HCT116 (cell line): ENCODE data around the gene FKBP7. TPM values are rescaled to one million over a fixed set of nuclear protein-coding genes. Genes with fewer than 3 reads are reported as not detected.

Experiments
- ATAC-seq: fragments of 200-7000 bp; cut with Tn5 transposase; 2 replicates; pipeline ENCODE4 v1.9.1; 2020; ENCODE audit warnings: mild to moderate bottlenecking, moderate library complexity
- BruUV-seq: library from RNA; stranded (reverse); fragments of 400-500 nt; replicated peaks from 2 replicates; lab custom pipeline; 2021; lab: Mats Ljungman, UMichigan
- CTCF ChIA-PET: fragments of 300-600 bp; sonication (Branson Sonifier 250); formaldehyde crosslinking; loops from one replicate; lab custom pipeline; 2021; ENCODE audit warnings: antibody characterized with exemption; lab: Charles Lee
- POLR2A ChIA-PET: fragments of 300-600, 350-600 bp; sonication (Branson Sonifier 250); formaldehyde crosslinking; loops from one replicate; lab custom pipeline; 2021; ENCODE audit warnings: antibody characterized with exemption; lab: Charles Lee
- RAD21 ChIA-PET, 2 experiments: fragments of 300-600 bp; sonication (Branson Sonifier 250); formaldehyde crosslinking; loops; one replicate each; lab custom pipeline; 2023; ENCODE audit warnings: low total read pairs in 2 of 2; ENCODE audit not compliant: uncharacterized antibody in 2 of 2, unreplicated experiment in 2 of 2, low non-redundant PET in 1 of 2; lab: Charles Lee
- DNase-seq: peaks from one replicate; pipeline ENCODE4 v3.0.0-alpha.2; 2010; ENCODE audit warnings: low read depth, low spot score
- H2AFZ ChIP-seq: fragments of 200-600 bp; shearing (Covaris generic), sonication (generic); 2 replicates; pipeline ENCODE4 v1.6.1; 2017; ENCODE audit warnings: low read depth, mixed run types, mixed read lengths, antibody characterized with exemption, low read length; ENCODE audit not compliant: poor library complexity, severe bottlenecking
- H3K27ac ChIP-seq: 2 replicates; pipeline ENCODE4 v1.5.1; 2012; ENCODE audit warnings: low read depth, low read length
- H3K27me3 ChIP-seq: fragments of 200-600 bp; sonication (generic); 2 replicates; pipeline ENCODE4 v1.6.1; 2016; ENCODE audit warnings: mixed run types, low read length, mixed read lengths; ENCODE audit not compliant: insufficient read depth
- H3K36me3 ChIP-seq, 2 experiments: fragments of 200-500 bp in 1 of 2; fragments of 200-600 bp in 1 of 2; sonication (Bioruptor generic) in 1 of 2; sonication (generic) in 1 of 2; 2 replicates each; pipeline versions ENCODE4 v1.5.1 to v1.6.1; 2014 to 2016; ENCODE audit warnings: low read length in 2 of 2, inconsistent platforms in 1 of 2, mixed read lengths in 1 of 2, mixed run types in 1 of 2; ENCODE audit not compliant: insufficient read depth in 2 of 2, control insufficient read depth in 1 of 2
- H3K4me1 ChIP-seq, 2 experiments: fragments of 200-600 bp in 1 of 2; sonication (generic) in 1 of 2; 2 replicates each; pipeline versions ENCODE4 v1.5.1 to v1.6.1; 2012 to 2017; ENCODE audit warnings: low read length in 2 of 2, inconsistent platforms in 1 of 2, mild to moderate bottlenecking in 1 of 2, mixed read lengths in 1 of 2, mixed run types in 1 of 2, moderate library complexity in 1 of 2; ENCODE audit not compliant: insufficient read depth in 2 of 2, control insufficient read depth in 1 of 2
- H3K4me2 ChIP-seq: fragments of 200-600 bp; sonication (generic); 2 replicates; pipeline ENCODE4 v1.6.1; 2017; ENCODE audit warnings: mixed run types, low read length, mixed read lengths
- H3K4me3 ChIP-seq, 2 experiments: fragments of 200-600 bp in 1 of 2; sonication (generic) in 1 of 2; replicated peaks in 1 of 2; 2 replicates each; pipeline ENCODE4 v1.5.1; 2011 to 2016; ENCODE audit warnings: low read length in 2 of 2, control low read depth in 1 of 2, low read depth in 1 of 2, mild to moderate bottlenecking in 1 of 2, mixed read lengths in 1 of 2, mixed run types in 1 of 2
- H3K79me2 ChIP-seq: fragments of 200-600 bp; sonication (generic); 2 replicates; pipeline ENCODE4 v1.6.1; 2017; ENCODE audit warnings: mild to moderate bottlenecking, mixed run types, low read length, moderate library complexity, mixed read lengths; ENCODE audit not compliant: insufficient read depth
- H3K9ac ChIP-seq: fragments of 200-600 bp; sonication (generic); 2 replicates; pipeline ENCODE4 v1.6.1; 2016; ENCODE audit warnings: low read length, mixed read lengths
- H3K9me2 ChIP-seq: fragments of 200-600 bp; sonication (generic), shearing (Covaris generic); 2 replicates; pipeline ENCODE4 v1.6.1; 2017; ENCODE audit warnings: mixed run types, mild to moderate bottlenecking, moderate library complexity; ENCODE audit not compliant: insufficient read depth
- H3K9me3 ChIP-seq, 2 experiments: fragments of 200-500 bp in 1 of 2; fragments of 200-600 bp in 1 of 2; sonication (Bioruptor generic) in 1 of 2; sonication (generic) in 1 of 2; 2 replicates each; pipeline ENCODE4 v1.6.1; 2014 to 2017; ENCODE audit warnings: low read length in 2 of 2, mixed read lengths in 2 of 2, inconsistent platforms in 1 of 2, low read depth in 1 of 2, mild to moderate bottlenecking in 1 of 2, mixed run types in 1 of 2, moderate library complexity in 1 of 2; ENCODE audit not compliant: control insufficient read depth in 1 of 2, insufficient read depth in 1 of 2
- H4K20me1 ChIP-seq: fragments of 200-600 bp; sonication (generic), shearing (Covaris generic); 2 replicates; pipeline ENCODE4 v1.6.1; 2017; ENCODE audit warnings: mixed run types, mild to moderate bottlenecking, moderate library complexity; ENCODE audit not compliant: insufficient read depth
- CBX3 ChIP-seq: IDR thresholded peaks from 2 replicates; pipeline ENCODE4 v1.6.1; 2012; ENCODE audit warnings: low read depth
- CEBPB ChIP-seq: IDR thresholded peaks from 2 replicates; pipeline ENCODE4 v1.6.1; 2012; ENCODE audit warnings: low read depth
- EGR1 ChIP-seq: IDR thresholded peaks from 2 replicates; pipeline ENCODE4 v1.6.1; 2012; ENCODE audit warnings: low read depth
- ELF1 ChIP-seq: IDR thresholded peaks from 2 replicates; pipeline ENCODE4 v1.6.1; 2012; ENCODE audit warnings: low read depth, borderline replicate concordance
- EZH2 ChIP-seq: fragments of 200-600 bp; sonication (generic); IDR thresholded peaks from 2 replicates; pipeline ENCODE4 v1.6.1; 2017; ENCODE audit warnings: antibody characterized with exemption, mixed run types
- EZH2phosphoT487 ChIP-seq: fragments of 200-600 bp; IDR thresholded peaks from 2 replicates; pipeline ENCODE4 v1.6.1; 2018; ENCODE audit warnings: antibody characterized with exemption, borderline replicate concordance
- FOSL1 ChIP-seq: IDR thresholded peaks from 2 replicates; pipeline ENCODE4 v1.6.1; 2012; ENCODE audit warnings: low read depth
- JUND ChIP-seq: IDR thresholded peaks from 2 replicates; pipeline ENCODE4 v1.6.1; 2012
- POLR2A ChIP-seq: IDR thresholded peaks from 2 replicates; pipeline ENCODE4 v1.7.0; 2011; ENCODE audit warnings: borderline replicate concordance; ENCODE audit not compliant: insufficient read depth, insufficient read length; ENCODE audit errors: extremely low read depth
- RAD21 ChIP-seq: IDR thresholded peaks from 2 replicates; pipeline ENCODE4 v1.6.1; 2012; ENCODE audit warnings: low read depth, mild to moderate bottlenecking
- SIN3A ChIP-seq: IDR thresholded peaks from 2 replicates; pipeline ENCODE4 v1.6.1; 2012; ENCODE audit warnings: low read depth
- SP1 ChIP-seq: IDR thresholded peaks from 2 replicates; pipeline ENCODE4 v1.6.1; 2012; ENCODE audit warnings: low read depth
- ZFX ChIP-seq: fragments of 450-650 bp; IDR thresholded peaks from 2 replicates; pipeline ENCODE4 v1.6.1; 2017
- intact Hi-C: fragments of 100-400 bp; cut with micrococcal nuclease; formaldehyde crosslinking; loops from 2 replicates; pipeline ENCODE4 v1.10.0; 2022
- total RNA-seq: library from RNA; stranded (reverse); gene quantifications from one replicate; pipeline ENCODE4 v1.2.1, GENCODE V29; 2021; ENCODE audit not compliant: unreplicated experiment
- TF ChIP-seq, protein P1 (sequence below): IDR thresholded peaks from 2 replicates; pipeline ENCODE4 v1.6.1; 2012; ENCODE audit warnings: low read depth

The FKBP7 gene
- total RNA-seq, 1 experiment from 2014 or later = 4.5 TPM

DNA sequence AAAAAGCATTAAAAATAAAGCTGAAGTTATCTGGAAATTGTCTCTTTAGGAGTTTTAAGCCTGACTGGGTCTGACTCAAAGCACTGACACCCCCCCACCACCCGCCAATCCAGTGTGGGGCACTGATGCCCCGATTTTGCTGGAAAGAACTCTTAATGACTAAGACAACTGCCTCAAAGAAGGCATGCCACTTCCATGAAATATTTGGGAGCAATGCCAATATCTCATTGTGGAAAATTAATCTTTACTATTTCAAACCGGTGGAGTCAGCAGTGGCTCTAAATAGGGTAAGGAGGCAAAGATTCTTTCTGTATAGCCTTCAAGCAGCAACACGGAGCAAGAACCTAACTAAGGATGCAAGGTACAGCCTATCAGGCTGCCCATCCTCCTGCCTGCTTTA, 4.5 kb downstream of the FKBP7 start:
- DNase-seq = no peak
- no peak overlapping the region for H3K4me3 ChIP-seq
- H3K79me2 ChIP-seq = no peaks in the 10 kb centered on the region
- intact Hi-C loops = no loop called here
- H4K20me1 ChIP-seq = no peaks in the 10 kb centered on the region
- H3K9me3 ChIP-seq = no peaks in the 10 kb centered on the region
- H3K9me2 ChIP-seq = no peaks in the 10 kb centered on the region
- H3K27me3 ChIP-seq = no peaks in the 10 kb centered on the region
- H3K4me1 ChIP-seq = peaks cover 0 to 11% of the 10 kb centered on the region in 2 experiments; a peak in 1 of 4 replicates
- RAD21 ChIA-PET = no interaction called here
- no peak overlapping the region for H3K4me2 ChIP-seq
- H3K9ac ChIP-seq = no peak overlapping the region
- TF ChIP-seq SIN3A (no peak), CEBPB (no peak), ZFX (no peak), FOSL1 (no peak), POLR2A (no peak), SP1 (no peak), EZH2 (no peak), RAD21 (no peak), EGR1 (no peak), EZH2phosphoT487 (no peak), JUND (no peak), ELF1 (no peak), CBX3 (no peak)
- TF ChIP-seq, protein P1, sequence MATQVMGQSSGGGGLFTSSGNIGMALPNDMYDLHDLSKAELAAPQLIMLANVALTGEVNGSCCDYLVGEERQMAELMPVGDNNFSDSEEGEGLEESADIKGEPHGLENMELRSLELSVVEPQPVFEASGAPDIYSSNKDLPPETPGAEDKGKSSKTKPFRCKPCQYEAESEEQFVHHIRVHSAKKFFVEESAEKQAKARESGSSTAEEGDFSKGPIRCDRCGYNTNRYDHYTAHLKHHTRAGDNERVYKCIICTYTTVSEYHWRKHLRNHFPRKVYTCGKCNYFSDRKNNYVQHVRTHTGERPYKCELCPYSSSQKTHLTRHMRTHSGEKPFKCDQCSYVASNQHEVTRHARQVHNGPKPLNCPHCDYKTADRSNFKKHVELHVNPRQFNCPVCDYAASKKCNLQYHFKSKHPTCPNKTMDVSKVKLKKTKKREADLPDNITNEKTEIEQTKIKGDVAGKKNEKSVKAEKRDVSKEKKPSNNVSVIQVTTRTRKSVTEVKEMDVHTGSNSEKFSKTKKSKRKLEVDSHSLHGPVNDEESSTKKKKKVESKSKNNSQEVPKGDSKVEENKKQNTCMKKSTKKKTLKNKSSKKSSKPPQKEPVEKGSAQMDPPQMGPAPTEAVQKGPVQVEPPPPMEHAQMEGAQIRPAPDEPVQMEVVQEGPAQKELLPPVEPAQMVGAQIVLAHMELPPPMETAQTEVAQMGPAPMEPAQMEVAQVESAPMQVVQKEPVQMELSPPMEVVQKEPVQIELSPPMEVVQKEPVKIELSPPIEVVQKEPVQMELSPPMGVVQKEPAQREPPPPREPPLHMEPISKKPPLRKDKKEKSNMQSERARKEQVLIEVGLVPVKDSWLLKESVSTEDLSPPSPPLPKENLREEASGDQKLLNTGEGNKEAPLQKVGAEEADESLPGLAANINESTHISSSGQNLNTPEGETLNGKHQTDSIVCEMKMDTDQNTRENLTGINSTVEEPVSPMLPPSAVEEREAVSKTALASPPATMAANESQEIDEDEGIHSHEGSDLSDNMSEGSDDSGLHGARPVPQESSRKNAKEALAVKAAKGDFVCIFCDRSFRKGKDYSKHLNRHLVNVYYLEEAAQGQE = no peak
- CTCF ChIA-PET = interaction anchor here (1.1 kb wide), 1 partner anchor 60 kb away, joined by 3 read pairs; no protein-coding TSS in a partner anchor
- no peaks in the 10 kb centered on the region for H3K36me3 ChIP-seq
- ATAC-seq = no peak
- H3K27ac ChIP-seq = no peak overlapping the region
- no TSS peak for BruUV-seq
- H2AFZ ChIP-seq = no peak overlapping the region
- POLR2A ChIA-PET = interaction anchor here (0.7 kb wide), 1 partner anchor 351 kb away, joined by 3 read pairs; no protein-coding TSS in a partner anchor
